Measurements from ENCODE around the gene MTHFD1L.

The MTHFD1L gene

DNA sequence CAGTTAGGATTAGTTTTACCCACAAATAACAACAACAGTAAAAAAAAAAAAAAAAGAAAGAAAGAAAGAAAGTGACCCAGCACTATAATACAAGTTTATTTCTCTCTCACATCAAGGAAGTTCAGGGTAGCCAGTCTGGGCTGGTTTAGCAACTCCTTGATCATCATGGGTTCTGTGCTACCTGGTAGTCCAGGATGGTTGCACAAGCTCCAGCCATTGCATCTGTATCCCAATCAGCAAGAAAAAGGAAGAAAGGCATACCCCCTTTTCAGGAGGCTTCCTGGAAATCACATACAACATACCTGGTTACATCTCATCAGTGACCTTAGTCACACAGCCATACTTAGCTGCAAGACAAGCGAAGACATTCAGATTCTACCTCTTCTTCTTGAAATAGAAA is 128.5 kb downstream of the MTHFD1L start:
- no peak for DNase-seq

DNA sequence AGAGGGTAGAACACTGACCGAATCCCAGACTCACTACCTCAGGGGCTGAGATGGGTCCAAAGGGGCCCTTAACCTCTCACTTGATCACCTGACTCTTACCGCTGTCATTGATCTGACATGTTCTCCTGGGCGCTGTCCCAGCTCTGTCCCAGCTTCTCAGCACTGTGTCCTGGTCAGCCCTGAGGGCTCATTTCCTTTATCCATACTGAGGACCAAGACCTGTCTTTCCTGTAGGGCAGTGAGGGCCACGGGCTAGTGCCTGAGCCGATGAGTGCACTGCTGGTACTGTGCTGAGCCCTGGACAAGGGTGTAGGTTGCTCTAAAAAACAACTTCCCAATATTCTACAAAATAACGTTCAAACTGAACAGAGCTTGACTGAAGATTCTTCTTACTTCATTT is 131.5 kb downstream of the MTHFD1L start:
- no peak for DNase-seq

GRCh38 chr6:150999107-150999506 is 133.6 kb downstream of the MTHFD1L start:
- DNase-seq, result no peak

- DNase-seq, result no peak
Measured at GRCh38 chr6:150999576-150999975, 134.1 kb downstream of the MTHFD1L start.

DNA sequence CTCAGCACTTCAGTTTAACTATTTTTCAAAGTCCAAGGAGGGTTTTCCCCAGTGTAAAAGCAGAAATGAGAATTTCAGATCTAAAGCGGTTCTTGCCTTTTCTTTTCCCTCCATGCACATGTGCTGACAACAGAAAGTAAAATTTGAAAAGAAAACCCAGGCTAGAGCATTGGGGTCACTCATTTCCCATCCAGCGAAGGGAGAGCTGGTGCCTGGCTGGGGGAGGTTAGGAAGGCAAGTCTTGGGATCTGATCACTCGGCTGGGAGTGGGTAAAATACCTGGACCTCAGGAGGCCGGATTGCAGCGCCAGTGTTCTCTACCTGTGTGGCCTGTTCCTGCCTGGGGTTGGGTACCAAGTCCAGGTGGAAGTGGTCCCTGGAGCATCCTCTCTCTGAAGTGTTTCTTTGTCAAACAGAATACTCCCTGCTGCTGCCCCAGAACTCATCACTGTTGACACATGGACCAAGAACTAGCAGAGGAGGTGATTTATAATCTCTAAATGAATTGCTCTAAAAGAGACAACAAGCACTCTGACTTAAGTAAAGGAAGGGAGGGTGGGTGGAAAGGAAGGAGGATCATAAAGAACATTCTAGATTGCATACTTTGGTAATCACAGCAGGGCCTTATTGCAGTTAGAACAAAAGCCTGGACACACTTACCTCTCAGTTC is 136.0 kb downstream of the MTHFD1L start:
- no peak for DNase-seq

GRCh38 chr6:151002057-151002450 is 136.6 kb downstream of the MTHFD1L start:
- DNase-seq, result no peak

- DNase-seq, result no peak
Measured at GRCh38 chr6:151002491-151002935, 137.0 kb downstream of the MTHFD1L start.

GRCh38 chr6:151004383-151005024 is 139.0 kb downstream of the MTHFD1L start:
- DNase-seq, result peak; percentile 55

DNA sequence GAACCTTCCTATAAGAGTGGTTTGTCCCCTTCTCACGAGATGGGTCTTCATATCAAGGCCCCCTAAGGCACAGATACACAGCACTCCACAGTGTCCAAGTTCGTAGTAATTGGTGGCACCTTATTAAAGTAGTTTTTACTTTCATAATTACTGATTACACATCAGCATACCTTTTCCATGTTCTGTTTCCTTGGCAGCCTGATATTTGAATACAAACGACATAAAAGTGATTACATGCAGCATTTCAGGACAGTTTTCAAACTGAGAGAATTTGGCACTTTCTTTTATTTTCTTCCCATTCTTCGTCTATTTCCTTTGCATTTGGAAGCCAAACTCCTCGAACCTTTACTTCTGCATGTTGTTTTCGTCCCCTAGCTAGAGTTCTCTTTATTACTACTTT is 139.7 kb downstream of the MTHFD1L start:
- no peak for DNase-seq

DNA sequence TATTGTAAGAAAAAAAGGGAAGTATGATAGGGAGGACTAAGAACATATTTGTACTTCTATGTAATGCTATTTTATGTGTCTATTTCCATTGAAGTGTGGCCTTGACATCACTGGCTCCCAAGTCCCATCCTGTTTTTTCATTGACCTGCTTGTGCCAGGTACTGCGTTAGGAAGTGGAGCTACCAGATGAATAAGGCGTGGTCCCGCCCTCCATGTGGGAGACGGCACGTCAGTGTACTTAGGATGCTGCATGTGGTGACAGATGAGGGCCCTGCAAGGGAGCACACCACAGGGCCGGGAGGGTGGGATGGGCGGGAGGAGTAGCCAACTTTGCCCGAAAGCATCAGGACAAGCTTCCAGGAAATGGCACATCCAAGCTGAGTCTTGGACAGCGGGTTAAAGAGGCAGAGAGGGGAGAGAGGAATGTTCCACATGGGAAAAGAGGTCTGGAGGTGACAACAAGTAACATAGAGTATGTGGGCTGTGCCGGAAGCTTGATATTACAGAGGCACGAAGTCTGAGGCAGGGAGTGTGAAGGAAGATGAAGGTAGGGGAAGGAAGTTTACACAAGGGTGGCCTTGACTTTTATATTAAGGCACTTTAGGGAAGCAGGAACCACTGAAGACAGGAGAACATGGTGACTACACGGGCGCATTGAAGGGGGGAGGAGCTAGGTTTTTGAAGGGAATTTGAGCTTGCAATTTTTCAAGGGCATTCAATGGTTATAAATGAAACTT is 140.6 kb downstream of the MTHFD1L start:
- DNase-seq, result no peak

DNA sequence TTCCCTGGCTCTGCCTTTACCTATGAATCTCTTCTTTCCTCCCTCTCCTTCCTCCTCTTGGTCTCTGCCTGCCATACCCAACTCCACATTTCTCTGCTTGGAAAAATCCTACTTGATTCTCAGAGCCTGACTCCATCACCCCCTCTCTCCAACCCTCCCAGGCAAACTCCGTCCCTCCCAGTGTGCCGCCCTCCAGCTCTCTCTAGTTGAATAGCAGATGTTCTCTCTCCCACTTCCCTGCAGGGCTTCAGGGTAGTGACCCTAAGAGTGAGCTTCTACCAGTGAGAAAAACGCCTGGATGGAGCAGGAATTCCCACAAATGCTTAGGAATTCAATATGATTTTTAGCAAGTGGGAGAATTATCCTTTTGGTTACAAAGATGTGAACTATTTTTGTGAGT is 141.6 kb downstream of the MTHFD1L start:
- no peak for DNase-seq

DNA sequence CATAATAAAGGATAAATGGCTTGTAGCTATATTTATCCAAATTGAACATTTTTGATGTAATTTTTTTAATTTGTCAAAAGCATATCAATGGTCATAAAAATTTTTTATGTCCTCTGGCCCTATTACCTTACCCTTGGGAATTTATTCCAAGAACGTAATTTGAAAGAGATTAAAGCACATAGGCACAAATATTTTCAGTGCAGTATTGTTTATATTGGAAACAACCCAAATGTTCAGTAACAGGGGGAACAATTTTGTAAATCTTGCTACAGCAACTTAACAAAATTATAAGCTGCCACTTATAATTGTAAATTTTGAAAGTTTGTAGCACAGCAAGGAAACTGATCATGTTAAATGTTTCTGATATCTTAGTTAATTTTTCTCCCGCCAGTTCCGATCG is 142.4 kb downstream of the MTHFD1L start:
- no peak for DNase-seq

DNA sequence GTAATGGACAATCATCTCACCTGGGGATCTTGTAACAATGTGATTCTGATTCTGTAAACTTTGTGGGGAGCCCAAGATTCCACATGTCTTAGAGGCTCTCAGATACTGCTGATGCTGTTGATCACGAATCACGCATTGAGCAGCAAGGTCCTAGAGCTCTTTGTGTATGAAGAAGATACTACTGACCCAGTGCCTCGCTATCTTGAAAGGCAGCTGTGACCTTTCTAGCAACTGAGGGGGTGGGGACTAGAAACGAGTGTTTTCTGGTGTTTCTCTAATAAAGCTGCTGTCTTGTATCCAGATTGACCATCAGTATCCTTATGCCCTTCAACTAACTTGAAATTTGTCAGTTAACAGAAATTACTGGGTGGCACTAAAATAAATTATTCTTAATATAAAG is 142.9 kb downstream of the MTHFD1L start:
- DNase-seq, result no peak

DNA sequence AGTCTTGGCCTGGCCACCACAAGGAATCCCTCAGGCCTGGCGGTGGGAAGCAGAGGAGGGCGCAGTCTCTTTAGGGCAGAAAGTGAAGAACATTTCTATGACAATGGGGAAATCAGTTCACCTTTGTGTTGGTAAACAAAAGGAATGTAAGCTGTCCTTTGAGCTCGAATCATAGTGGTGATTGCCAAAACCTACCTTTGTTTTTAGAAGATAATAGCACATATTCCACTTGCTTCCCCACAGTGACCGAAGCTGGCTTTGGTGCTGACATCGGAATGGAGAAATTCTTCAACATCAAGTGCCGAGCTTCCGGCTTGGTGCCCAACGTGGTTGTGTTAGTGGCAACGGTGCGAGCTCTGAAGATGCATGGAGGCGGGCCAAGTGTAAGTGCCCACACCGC is 144.1 kb downstream of the MTHFD1L start:
- no peak for DNase-seq

- no peak for DNase-seq
Measured at GRCh38 chr6:151010071-151010470, 144.6 kb downstream of the MTHFD1L start.

- no peak for DNase-seq
Measured at GRCh38 chr6:151012321-151013294, 147.1 kb downstream of the MTHFD1L start.

DNA sequence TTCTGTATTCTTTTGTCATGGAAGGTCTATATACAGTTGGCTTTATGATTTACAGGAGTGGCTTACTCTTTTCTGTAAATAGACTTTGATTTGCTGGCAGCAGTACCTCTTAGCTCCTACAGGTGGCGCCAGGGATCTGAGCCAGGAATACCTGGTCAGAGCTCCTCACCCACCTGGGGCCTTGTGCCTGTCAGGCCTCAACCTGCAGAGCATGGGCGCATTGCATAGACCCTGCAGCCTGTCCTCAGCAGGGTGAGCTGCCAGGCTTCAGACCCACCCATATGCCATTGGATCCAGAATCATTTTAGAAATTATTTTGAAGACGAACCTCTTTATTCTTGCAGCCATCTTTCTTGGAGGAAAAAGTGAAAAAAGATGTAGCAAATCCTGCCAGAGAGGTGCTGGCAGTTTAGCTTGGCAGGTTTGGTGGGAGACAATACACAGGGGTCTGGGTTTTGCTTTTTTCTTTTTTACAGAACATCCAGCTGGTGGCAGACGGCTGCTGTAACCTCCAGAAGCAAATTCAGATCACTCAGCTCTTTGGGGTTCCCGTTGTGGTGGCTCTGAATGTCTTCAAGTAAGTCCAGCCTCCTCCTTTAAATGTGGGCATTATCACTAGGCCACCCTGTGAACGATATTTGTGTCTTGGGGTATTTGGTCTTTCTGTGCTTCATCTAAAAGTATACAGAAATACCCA is 149.1 kb downstream of the MTHFD1L start:
- peak; percentile 89 for DNase-seq

GRCh38 chr6:151015101-151015700 is 149.7 kb downstream of the MTHFD1L start:
- peak; percentile 41 for DNase-seq

DNA sequence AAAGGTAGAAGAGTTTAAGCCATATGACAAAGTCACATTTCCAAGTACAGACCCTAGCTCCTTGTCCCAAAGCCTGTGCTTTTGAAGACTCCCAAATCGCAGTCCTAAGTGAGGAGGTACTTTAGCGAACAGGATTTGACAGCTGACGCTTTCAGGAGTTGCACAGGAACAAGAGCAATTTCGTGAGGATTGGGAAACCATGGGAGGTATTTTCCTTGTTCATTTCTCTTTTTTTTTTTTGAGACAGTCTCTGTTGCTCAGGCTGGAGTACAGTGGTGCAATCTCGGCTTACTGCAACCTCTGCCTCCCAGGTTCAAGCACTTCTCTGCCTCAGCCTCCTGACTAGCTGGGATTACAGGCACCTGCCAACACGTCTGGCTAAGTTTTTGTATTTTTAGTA is 150.6 kb downstream of the MTHFD1L start:
- DNase-seq, result no peak

DNA sequence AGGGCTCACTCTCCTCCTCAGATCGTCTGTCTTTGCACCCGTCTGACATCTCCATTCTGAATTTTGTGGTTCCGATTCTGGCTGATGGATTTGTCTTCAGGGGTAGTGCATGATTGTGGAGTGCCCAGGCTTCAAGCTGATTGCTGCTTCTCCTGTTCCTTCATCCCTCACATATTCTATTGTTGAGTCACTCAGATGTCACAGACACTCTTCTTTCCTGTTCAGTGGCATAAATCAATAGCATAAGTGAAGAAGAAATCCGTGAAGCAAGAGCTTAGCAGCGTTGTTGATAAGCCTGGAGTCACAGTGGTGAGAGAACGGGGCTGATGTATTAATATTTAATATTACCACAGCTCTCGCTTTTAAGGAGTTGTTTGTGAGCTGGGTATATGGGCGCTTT is 152.5 kb downstream of the MTHFD1L start:
- peak; percentile 73 for DNase-seq

GRCh38 chr6:151018911-151019782 is 153.6 kb downstream of the MTHFD1L start:
- peak; percentile 49 for DNase-seq

All from eye (tissue), 1 donor.